ENCODE measurements around the gene CNTLN.

The CNTLN gene, protein sequence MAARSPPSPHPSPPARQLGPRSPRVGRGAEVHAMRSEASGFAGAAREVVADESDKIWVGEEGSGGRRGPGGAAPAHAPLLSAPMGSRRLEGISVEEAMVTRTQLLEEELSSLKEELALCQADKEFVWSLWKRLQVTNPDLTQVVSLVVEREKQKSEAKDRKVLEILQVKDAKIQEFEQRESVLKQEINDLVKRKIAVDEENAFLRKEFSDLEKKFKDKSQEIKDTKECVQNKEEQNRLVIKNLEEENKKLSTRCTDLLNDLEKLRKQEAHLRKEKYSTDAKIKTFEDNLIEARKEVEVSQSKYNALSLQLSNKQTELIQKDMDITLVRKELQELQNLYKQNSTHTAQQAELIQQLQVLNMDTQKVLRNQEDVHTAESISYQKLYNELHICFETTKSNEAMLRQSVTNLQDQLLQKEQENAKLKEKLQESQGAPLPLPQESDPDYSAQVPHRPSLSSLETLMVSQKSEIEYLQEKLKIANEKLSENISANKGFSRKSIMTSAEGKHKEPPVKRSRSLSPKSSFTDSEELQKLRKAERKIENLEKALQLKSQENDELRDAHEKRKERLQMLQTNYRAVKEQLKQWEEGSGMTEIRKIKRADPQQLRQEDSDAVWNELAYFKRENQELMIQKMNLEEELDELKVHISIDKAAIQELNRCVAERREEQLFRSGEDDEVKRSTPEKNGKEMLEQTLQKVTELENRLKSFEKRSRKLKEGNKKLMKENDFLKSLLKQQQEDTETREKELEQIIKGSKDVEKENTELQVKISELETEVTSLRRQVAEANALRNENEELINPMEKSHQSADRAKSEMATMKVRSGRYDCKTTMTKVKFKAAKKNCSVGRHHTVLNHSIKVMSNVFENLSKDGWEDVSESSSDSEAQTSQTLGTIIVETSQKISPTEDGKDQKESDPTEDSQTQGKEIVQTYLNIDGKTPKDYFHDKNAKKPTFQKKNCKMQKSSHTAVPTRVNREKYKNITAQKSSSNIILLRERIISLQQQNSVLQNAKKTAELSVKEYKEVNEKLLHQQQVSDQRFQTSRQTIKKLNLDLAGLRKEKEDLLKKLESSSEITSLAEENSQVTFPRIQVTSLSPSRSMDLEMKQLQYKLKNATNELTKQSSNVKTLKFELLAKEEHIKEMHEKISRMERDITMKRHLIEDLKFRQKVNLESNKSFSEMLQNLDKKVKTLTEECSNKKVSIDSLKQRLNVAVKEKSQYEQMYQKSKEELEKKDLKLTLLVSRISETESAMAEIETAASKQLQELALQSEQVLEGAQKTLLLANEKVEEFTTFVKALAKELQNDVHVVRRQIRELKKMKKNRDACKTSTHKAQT (N-terminal part only)

DNA sequence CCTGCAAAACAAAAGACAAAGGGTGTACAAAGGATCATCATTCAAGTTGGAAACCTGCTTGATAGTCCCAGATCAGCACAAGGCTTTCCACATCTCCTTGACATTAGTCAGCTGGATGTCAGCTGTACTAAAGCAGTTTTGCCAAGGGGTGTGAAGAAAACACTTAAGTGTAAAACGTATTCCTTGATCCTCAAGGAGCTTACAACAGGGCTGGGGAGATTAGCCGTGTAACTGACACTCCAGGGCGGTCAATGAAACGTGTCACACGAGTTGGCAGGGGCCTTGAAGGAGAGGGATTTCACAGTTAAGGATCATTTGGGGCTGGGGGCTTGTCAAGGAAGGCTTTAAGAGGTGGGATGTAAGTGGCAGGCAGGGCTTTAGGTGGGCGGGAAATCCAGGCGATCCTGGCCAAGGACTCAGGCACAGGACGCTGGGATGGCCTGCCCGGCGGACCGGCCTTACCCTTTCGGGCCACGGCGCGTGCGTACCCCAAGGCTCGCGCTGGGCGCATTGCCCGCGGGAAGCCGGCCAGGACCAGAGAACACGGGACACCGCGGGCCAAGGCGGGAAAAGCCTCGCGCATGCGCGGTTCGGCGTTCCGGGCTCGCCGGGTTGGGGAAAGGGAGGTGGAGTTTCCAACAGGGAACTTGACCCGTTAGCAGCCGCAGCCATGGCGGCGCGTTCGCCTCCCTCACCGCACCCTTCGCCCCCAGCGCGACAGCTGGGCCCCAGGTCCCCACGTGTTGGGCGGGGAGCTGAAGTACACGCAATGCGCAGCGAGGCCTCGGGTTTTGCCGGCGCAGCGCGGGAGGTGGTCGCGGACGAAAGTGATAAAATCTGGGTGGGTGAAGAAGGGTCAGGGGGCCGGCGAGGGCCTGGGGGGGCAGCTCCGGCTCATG lies at the start of gene CNTLN:
Gene CNTLN, plus strand, starts transcription at position 645 of the 899 bp plus-strand sequence. Its CDS starts 26 bp downstream, at position 671.
- peak; percentile 40 for DNase-seq (ENCODE audit: low read depth)

DNA sequence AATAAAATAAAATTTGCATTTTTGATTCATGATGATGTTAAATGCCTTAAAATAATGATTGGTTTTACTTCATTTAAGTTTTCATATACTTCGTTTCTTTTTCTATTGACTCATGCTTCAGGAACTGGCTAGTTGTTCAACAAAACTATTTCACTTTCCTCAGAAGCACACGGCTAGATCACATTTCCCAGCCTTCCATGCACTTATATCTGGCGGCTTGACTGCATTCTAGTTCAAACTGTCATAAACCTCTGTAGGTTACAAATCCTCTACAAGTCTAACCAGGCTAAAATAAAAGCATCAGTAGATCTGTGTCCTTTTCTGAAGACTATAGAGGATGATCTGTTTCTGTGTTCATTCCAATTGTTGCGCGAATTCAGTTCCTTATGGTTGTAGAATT lies 46.3 kb upstream of the CNTLN start:
- DNase-seq (ENCODE audit: low read depth) = no peak

DNA sequence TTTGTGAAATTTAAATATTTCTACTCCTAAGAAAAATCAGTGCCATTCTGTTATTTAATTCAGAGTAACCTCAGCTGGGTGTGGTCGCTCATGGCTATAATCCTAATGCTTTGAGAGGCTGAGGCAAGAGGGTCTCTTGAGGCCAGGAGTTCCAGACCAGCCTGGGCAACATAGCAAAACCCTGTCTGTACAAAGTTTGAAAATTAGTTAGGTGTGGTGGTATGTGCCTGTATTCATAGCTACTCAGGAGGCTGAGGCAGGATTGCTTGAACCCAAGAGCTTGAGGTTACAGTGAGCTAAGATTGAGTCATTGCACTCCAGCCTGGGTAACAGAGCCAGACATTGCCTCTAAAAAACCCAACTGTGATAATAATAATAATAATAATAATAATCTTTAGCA lies 44.8 kb upstream of the CNTLN start:
- DNase-seq (ENCODE audit: low read depth) = no peak

DNA sequence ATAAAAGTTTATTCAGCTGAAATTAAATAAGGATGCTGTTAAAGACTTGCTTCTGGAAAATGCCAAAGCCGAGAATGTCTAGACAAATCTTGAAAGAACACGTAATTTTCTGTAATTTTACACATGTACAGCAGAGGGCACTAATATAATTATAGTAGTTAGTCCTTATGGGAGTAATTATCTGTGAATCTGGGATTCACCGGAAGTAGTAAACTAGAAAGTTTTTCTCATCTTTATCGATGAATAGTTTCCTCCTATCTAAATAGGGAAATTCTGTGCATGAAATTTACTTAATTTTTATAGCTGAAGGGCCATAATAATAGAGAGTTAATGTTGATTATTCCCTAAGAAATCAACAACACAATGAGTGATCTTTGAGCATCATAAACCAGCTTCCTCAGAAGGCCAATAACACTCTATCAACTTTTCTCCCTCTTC lies 18.4 kb upstream of the CNTLN start:
- no peak for DNase-seq (ENCODE audit: low read depth)

DNA sequence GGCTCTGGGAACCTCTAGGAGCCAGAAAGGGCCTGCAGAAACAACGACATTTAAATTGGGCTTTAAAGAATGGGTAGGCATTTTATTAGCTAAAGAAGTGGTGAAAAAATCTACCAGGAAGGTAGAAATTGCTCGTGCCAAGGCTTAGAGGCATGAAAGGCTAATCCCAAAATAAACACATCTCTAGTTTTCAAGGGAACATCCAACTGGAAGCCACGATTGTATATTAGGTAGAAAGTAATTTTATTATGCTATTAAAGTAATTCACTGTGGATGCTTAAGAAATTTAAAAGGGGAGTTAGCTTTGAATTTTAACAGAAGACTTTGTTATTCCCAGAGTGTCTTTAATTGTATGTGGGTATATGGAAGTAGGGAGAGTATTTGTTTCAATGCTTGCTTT lies 17.5 kb upstream of the CNTLN start:
- DNase-seq (ENCODE audit: low read depth) = no peak

DNA sequence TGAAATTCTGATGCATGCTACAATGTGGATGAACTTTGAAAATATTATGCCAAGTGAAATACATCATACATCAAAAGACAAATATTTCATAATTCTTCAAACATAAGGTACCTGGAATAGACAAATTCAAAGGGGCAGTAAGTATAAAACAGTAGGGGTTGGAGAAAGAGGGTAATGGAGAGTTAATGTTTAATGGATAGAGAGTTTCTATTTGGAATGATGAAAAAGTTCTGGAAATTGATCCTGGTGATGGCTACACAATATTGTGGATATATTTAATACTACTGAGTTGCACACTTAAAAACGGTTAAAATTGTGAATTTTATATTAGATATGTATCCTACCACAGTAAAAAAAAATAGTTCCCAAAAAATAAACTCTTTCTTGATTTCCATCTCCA lies 14.6 kb upstream of the CNTLN start:
- DNase-seq (ENCODE audit: low read depth) = no peak

DNA sequence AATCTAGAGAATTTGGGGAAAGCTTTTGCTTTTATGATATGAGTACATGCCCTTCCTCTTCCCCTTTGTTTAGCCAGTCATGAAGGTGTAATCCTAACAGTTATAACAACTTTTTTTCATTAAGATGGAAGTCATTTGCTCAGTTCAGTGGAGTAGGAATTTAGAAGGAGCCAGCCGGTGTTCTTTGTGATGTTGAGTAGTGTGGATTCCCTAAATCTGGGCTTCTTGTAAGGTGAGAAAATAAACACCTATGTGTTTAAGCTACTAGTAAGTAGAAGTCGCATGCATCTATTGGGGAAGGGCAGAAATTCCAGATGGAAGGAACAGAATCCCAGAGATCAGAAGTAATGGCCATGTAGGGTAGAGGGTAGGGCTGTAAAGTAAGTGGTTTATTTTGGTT lies 13.6 kb upstream of the CNTLN start:
- DNase-seq (ENCODE audit: low read depth) = no peak

DNA sequence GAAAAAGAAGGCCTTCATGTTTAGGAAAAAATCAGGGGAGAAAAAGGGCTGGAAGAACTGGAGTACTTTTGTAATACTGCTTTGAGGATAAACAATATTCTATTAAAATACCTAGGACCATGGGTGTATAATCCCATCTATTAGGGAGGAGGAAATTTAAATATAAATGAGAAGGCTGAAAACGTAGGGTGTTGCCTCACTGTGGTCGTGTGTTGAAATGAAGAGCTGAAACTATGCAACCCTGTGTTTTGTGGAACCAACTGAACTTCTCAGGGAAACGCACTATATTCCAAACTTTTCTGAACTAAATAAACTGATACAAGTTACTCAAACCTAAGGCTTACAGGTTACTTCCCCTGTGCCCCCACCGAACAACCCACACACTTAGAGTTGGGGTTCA lies 4.5 kb upstream of the CNTLN start:
- no peak for DNase-seq (ENCODE audit: low read depth)

DNA sequence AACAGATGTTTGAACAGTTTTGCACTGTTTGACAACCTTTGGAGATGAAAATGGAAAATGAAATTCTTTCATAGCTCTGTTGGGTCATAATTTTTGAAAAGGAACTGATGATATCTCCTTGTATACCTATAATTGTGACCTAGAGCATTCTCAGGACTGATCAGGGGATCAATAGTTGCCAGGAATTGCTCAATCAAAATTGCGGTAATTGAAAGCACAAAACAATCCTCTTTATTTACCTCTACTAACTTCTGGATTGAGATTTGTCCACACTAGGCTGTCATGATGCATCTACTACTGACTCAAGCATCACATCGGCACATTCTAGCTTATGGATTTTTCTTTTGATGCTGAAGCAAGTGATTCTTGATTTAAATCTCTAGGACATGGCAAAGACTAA lies 4.1 kb upstream of the CNTLN start:
- no peak for DNase-seq (ENCODE audit: low read depth)

DNA sequence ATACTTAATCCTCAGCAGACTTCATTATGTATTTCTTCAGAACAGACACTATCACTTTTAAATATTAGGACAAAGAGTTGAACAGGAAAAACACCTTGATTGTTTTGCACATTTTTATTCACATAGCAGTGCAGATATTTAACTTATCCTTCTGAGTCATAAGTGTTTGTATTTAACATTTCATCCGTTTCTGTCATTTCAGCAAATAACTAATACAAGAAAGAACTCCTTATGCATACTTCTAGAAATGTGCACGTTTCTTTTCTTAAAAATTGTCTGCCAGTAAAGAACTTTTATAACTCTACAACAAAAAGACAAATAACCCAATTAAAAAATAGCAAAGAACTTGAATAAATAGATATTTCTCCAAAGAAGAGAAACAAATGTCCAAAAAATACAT lies 3.3 kb upstream of the CNTLN start:
- no peak for DNase-seq (ENCODE audit: low read depth)

DNA sequence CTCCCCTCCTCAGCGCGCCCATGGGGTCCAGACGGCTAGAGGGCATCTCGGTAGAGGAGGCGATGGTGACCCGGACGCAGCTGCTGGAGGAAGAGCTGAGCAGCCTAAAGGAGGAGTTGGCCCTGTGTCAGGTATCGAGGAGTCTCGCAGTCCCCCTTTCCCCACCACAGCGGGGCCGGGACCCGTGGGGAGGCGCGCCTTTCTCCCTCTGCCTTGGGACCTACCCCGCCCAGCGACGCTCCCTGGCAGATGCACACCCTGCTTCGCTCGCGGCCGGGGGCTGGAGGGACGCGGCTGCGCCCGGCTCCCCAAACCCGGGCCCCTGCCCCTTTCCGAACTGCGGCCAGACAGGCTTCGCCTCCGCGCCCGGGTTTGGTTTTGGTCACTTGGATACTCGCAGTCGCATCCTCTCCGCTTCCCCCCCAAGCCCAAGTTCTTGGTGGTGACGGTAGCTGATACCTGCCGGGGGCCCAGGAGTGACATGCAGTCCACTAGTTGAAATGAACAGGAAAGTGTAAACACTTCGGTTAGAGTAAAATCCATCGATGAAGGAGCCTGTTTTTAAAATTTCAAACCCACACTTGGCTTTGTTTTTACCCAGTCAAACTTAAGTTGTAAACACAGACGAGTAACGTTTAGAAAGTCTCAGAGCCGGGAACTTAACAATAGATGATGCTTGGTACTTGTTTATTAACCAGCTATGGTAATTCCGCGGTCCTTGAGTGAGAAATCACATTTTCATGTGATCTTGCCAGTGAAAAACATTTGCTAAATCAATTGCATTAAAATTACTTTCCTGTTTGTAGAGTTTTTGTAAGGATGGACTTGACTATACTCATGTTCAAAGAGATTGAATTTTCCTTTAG lies 688 bp downstream of the CNTLN start:
- DNase-seq (ENCODE audit: low read depth) = no peak

DNA sequence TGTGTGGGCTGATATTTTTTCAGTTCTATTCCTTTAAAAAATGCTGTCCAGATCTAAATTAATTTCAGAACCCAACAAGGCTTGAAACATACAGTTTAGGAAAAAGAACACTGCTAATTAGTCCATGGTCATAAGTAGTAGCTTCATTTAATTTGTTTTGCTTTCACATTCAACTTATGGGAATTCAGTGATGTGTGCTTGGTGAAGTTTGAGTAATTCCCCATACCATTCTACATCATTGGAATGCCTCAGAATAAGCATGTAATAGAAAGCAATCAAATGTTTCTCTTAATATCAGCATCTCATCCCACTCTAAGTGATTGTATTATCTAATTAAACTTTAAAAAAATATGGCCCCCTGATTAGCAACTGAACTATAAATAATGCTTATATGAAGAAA lies 2.7 kb downstream of the CNTLN start:
- no peak for DNase-seq (ENCODE audit: low read depth)

DNA sequence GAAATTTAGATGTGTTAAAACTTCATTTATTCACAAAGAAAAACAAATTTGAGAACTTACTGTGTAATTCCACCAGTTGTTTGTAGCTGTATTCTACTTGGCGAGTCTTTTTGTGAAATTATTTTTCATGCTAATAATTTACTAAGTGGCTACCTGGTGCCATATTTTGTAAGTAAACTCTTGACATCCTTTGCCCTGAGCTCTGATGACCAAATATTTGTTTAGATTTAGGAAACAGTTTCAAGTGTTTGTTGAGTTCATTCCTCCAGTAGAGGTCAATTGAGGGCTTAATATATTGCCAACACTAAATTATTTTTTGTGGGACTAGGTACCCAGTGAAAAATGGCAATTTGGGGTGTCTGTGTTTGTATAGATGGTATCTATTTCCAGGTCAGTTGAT lies 3.7 kb downstream of the CNTLN start:
- no peak for DNase-seq (ENCODE audit: low read depth)

DNA sequence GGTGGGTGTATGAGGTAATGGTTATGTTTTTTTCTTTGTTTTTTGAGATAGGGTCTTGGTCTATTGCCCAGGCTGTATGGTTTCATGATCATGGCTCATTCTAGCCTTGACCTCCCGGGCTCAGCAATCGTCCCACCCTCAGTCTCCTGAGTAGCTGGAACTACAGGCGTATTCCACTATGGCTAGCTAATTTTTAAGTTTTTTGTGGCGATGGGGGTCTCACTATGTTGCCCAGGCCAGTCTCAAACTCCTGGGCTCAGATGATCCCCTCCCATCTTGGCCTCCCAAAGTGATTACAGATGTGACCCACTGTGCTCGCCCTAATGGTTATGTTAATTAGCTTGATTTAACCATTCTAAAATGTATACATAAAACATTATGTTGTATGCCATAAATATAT lies 5.6 kb downstream of the CNTLN start:
- DNase-seq (ENCODE audit: low read depth) = no peak

DNA sequence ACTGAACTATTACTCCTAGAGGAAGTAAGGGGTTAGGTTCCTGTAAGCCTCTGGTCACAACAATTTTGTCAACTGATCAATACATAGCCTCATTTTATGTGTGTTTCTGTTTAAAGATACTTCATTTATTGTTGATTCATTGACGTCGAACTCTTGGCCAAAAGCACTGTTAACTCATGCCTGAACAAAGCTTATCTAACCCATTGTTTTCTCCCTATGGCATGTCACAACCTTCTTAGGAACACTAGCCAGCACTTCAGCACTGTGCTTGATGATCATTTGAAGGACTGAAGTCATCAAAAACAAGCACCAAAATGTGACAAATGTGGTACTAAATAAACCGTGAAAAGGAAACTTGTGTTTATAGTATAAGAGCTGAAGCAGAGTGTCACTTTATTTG lies 13.5 kb downstream of the CNTLN start:
- DNase-seq (ENCODE audit: low read depth) = no peak

DNA sequence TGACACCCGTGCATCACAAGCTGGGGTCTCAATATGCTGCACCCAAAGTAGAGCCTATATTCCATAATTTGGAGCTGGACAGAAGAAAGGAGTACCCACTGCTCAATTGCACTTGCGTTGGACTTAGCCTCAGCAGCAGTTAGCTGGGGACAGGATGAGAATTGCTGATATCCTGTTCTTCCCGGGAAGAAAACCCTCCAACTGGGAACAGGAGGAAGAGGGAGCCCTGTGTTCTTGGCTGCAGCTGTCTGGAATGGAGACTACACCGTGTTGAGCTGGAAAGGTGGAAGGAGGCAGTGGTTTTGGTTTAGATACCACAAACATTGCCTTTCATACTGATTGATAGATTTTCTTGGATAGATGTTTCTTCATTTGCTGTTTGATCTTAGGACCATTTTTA lies 24.6 kb downstream of the CNTLN start:
- DNase-seq (ENCODE audit: low read depth) = no peak

DNA sequence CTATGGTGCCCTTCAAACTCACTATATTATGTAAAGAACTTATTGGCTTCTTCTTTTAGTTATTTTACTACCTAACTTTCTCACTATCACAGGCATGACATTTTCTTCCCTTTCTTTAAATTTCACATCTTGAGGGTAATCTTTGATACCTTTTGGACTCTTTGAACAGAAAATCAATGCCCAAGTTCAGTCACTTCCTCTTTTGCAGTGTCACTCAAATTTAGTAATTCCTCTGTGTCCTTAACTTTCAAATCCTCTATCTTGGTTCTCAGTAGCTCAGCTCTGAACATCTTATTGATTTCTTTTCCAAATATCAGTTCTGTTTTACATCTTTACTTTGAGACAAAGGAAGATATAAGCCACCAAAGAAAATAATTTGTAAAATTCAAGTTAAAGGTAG lies 25.5 kb downstream of the CNTLN start:
- DNase-seq (ENCODE audit: low read depth) = no peak

DNA sequence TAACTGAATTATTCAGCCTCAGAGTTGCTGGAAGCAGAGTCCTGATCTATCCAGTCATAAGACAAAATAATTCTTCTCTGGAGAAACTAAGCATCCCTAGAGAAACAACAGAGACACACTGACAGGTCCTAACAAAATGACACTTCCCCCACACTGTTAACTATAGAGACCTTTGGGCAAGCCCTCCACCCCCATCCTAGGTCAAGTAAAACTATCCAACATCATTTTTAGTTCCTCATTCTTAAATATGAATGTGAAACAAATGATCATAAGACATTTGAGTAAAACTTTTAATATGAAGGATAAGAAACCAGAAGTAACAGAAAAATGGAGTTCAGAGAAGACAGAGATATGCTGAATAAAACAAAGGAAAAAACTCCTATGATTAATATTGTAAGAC lies 30.9 kb downstream of the CNTLN start:
- DNase-seq (ENCODE audit: low read depth) = no peak

DNA sequence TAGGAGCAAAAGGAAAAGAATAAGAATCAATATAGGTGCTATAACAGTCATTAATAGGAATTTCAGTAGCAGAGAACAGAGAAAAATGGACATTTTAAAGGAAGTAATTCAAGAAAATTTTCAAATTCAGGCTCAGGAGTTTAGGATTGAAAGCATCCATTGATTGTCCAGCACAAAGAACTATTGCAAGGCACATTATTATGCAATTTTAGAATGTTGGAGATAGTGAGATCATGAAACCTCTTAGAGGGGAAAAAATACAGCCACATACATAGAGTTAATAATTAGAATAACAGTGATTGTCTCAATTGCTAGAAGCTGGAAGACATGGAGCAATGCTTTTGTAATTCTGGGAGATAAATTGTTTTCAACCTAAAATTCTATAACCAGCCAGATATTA lies 31.5 kb downstream of the CNTLN start:
- no peak for DNase-seq (ENCODE audit: low read depth)
